Stimulated activated CD8-positive, alpha-beta memory T cell treated with anti-CD3 and anti-CD28 coated beads, Interleukin-12 subunit alpha, Interleukin-12 subunit beta, amount 100 ng/mL, for 24 hours (primary cell): Measurements from ENCODE around the gene PCDH19.
"Not testable (repeated sequence)": the region's sequence is repeated elsewhere in the genome, so short reads cannot be mapped to it uniquely, and the experiment has no call there.

Source experiments
- DNase-seq: peaks from one replicate; pipeline ENCODE4 v3.0.0-alpha.2; 2020; ENCODE audit errors: extremely low read depth

PCDH19 gene

GRCh38 chrX:100409610-100410590 is at the start of gene PCDH19:
Gene PCDH19, minus strand, starts transcription at chrX:100410273. Its CDS starts 1,676 bp downstream, at chrX:100408597.
- no peak for DNase-seq

- DNase-seq: no peak
Measured at GRCh38 chrX:100449696-100450608, 39.9 kb upstream of the PCDH19 start.

- no peak for DNase-seq
Measured at GRCh38 chrX:100447655-100448397, 37.8 kb upstream of the PCDH19 start.

GRCh38 chrX:100445593-100445992 is 35.5 kb upstream of the PCDH19 start:
- no peak for DNase-seq

- not testable (repeated sequence) for DNase-seq
Measured at GRCh38 chrX:100441321-100441720, 31.2 kb upstream of the PCDH19 start.

- DNase-seq: no peak
Measured at GRCh38 chrX:100440006-100440405, 29.9 kb upstream of the PCDH19 start.

GRCh38 chrX:100435726-100436125 is 25.7 kb upstream of the PCDH19 start:
- DNase-seq: no peak

- no peak for DNase-seq
Measured at GRCh38 chrX:100424012-100424411, 13.9 kb upstream of the PCDH19 start.

- no peak for DNase-seq
Measured at GRCh38 chrX:100418556-100418955, 8.5 kb upstream of the PCDH19 start.

- DNase-seq: no peak
Measured at GRCh38 chrX:100417681-100418080, 7.6 kb upstream of the PCDH19 start.

GRCh38 chrX:100413229-100413628 is 3.2 kb upstream of the PCDH19 start:
- DNase-seq: no peak

GRCh38 chrX:100411802-100412715 is 2.0 kb upstream of the PCDH19 start:
- no peak for DNase-seq

GRCh38 chrX:100410901-100411801 is 1.1 kb upstream of the PCDH19 start:
- DNase-seq: no peak

GRCh38 chrX:100408713-100409609 is 1.1 kb downstream of the PCDH19 start:
- no peak for DNase-seq

GRCh38 chrX:100407784-100408712 is 2.0 kb downstream of the PCDH19 start:
- no peak for DNase-seq

- DNase-seq: no peak
Measured at GRCh38 chrX:100407147-100407783, 2.8 kb downstream of the PCDH19 start.

- DNase-seq: no peak
Measured at GRCh38 chrX:100405424-100405823, 4.6 kb downstream of the PCDH19 start.
